ENCODE results near the gene PRKAR1B.
A peak's percentile ranks its signal among the peaks of the same experiment; 100 is the strongest.

Gene PRKAR1B
- total RNA-seq: 14.6 to 31.6 reads per million in 2 experiments

- DNase-seq (ENCODE audit: low read depth): no peak
Measured at GRCh38 chr7:727104-727805, at the start of gene PRKAR1B. PRKAR1B (minus strand) TSS chr7:727281; CDS start chr7:711505, 15,776 bp downstream.

GRCh38 chr7:776381-776780, 49.3 kb upstream of the PRKAR1B start:
- DNase-seq (ENCODE audit: low read depth): no peak

GRCh38 chr7:774161-775109, 47.4 kb upstream of the PRKAR1B start:
- peak; percentile 46 for DNase-seq (ENCODE audit: low read depth)

GRCh38 chr7:773622-773915, 46.5 kb upstream of the PRKAR1B start:
- no peak for DNase-seq (ENCODE audit: low read depth)

GRCh38 chr7:772861-773621, 46.0 kb upstream of the PRKAR1B start:
- DNase-seq (ENCODE audit: low read depth): no peak

GRCh38 chr7:772392-772791, 45.3 kb upstream of the PRKAR1B start:
- DNase-seq (ENCODE audit: low read depth): no peak

GRCh38 chr7:772005-772294, 44.9 kb upstream of the PRKAR1B start:
- DNase-seq (ENCODE audit: low read depth): no peak

GRCh38 chr7:771234-772004, 44.3 kb upstream of the PRKAR1B start:
- DNase-seq (ENCODE audit: low read depth): no peak

- DNase-seq (ENCODE audit: low read depth): no peak
Measured at GRCh38 chr7:770741-771166, 43.7 kb upstream of the PRKAR1B start.

GRCh38 chr7:770336-770735, 43.3 kb upstream of the PRKAR1B start:
- DNase-seq (ENCODE audit: low read depth): no peak

GRCh38 chr7:768881-769504, 41.9 kb upstream of the PRKAR1B start:
- no peak for DNase-seq (ENCODE audit: low read depth)

GRCh38 chr7:767941-768731, 41.1 kb upstream of the PRKAR1B start:
- no peak for DNase-seq (ENCODE audit: low read depth)

- no peak for DNase-seq (ENCODE audit: low read depth)
Measured at GRCh38 chr7:767580-767940, 40.5 kb upstream of the PRKAR1B start.

GRCh38 chr7:765383-765782, 38.3 kb upstream of the PRKAR1B start:
- DNase-seq (ENCODE audit: low read depth): no peak

GRCh38 chr7:763762-764161, 36.7 kb upstream of the PRKAR1B start:
- DNase-seq (ENCODE audit: low read depth): no peak

GRCh38 chr7:762885-763284, 35.8 kb upstream of the PRKAR1B start:
- DNase-seq (ENCODE audit: low read depth): no peak

- DNase-seq (ENCODE audit: low read depth): no peak
Measured at GRCh38 chr7:761631-762030, 34.5 kb upstream of the PRKAR1B start.

GRCh38 chr7:761101-761500, 34.0 kb upstream of the PRKAR1B start:
- no peak for DNase-seq (ENCODE audit: low read depth)

- no peak for DNase-seq (ENCODE audit: low read depth)
Measured at GRCh38 chr7:760006-760405, 32.9 kb upstream of the PRKAR1B start.

GRCh38 chr7:759569-759968, 32.5 kb upstream of the PRKAR1B start:
- no peak for DNase-seq (ENCODE audit: low read depth)

GRCh38 chr7:757741-758163, 30.7 kb upstream of the PRKAR1B start:
- DNase-seq (ENCODE audit: low read depth): no peak

Measured in T follicular helper cell (primary cell).